SKM-1 treated with dmso at 0.1 percent for 144 hours (cell line): ENCODE measurements around the gene CRHR1.
"Not testable (repeated sequence)": the region's sequence is repeated elsewhere in the genome, so short reads cannot be mapped to it uniquely, and the experiment has no call there.

ENCODE experiments used
- DNase-seq: peaks from one replicate; lab custom pipeline; 2025; ENCODE audit not compliant: unreplicated experiment; lab: John Stamatoyannopoulos, UW

Gene CRHR1

GRCh38 chr17:45862127-45862526, 78.0 kb downstream of the CRHR1 start:
- not testable (repeated sequence) for DNase-seq

- no peak for DNase-seq
These were observed 79.9 kb downstream of the CRHR1 start for GRCh38 chr17:45863857-45864654.

GRCh38 chr17:45867171-45867570, 83.1 kb downstream of the CRHR1 start:
- DNase-seq: no peak

GRCh38 chr17:45867702-45868101, 83.6 kb downstream of the CRHR1 start:
- no peak for DNase-seq

GRCh38 chr17:45868276-45868675, 84.2 kb downstream of the CRHR1 start:
- DNase-seq: peak; percentile 13

GRCh38 chr17:45869676-45870341, 85.7 kb downstream of the CRHR1 start:
- DNase-seq: no peak

GRCh38 chr17:45870342-45870974, 86.3 kb downstream of the CRHR1 start:
- no peak for DNase-seq

- no peak for DNase-seq
These were observed 87.6 kb downstream of the CRHR1 start for GRCh38 chr17:45871718-45872117.

- DNase-seq: no peak
These were observed 89.6 kb downstream of the CRHR1 start for GRCh38 chr17:45873728-45874127.

- DNase-seq: no peak
These were observed 90.0 kb downstream of the CRHR1 start for GRCh38 chr17:45874151-45874550.

GRCh38 chr17:45876539-45876938, 92.4 kb downstream of the CRHR1 start:
- DNase-seq: no peak

GRCh38 chr17:45877467-45877866, 93.3 kb downstream of the CRHR1 start:
- no peak for DNase-seq

- DNase-seq: no peak
These were observed 98.9 kb downstream of the CRHR1 start for GRCh38 chr17:45883063-45883462.
